Measurements from ENCODE around the gene TTYH2. TPM values are rescaled to one million over a fixed set of nuclear protein-coding genes. Genes with fewer than 3 reads are reported as not detected.

The TTYH2 gene
- total RNA-seq, 1 experiment from 2014 or later, result 15.4 TPM

DNA sequence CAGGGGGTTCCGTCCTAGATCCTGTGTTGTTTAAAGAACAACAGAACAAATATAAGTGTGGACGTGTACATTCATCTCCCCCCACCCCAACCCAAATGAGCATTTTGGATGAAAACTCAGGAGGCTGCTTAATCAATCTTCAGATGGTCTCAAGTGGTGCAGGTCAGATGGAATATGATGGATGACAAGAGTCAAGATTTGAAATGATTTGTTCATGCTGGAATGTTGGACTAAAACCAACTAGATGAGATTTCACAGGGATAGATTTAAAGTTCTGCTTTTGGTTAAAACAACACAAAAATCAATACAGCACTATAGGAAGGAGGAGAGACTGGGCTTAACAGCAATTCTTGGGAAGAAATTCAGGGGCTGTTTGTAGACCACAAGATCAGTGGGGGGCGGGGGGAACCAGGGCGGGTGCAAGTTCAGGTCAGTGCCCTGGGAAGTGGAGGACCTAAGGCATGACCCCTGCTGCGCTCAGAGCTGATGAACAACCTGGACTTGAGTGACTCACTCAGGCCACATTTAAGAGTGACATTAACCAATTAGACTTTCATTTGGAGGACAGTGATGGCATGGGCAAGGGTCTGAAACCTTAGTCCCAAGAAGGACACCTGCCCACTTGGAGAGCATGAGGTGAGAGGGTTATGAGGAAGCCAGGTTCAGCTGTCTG, 15.1 kb downstream of the TTYH2 start:
- no peak for DNase-seq (ENCODE audit: low spot score)
- POLR2A ChIA-PET (ENCODE audit: low non-redundant PET), result no interaction called here
- Histone ChIP-seq H3K4me3 (ENCODE audit: low read depth, low read length, poor library complexity, severe bottlenecking) (no peak overlapping the region), H3K36me3 (ENCODE audit: insufficient read depth, low read length, poor library complexity, severe bottlenecking) (no peaks in the 10 kb centered on the region), H3K9me3 (ENCODE audit: low read depth, low read length, poor library complexity, severe bottlenecking) (no peaks in the 10 kb centered on the region), H3K4me1 (ENCODE audit: insufficient read depth, low read length, poor library complexity, severe bottlenecking) (no peaks in the 10 kb centered on the region), H3K27me3 (replicated peaks; ENCODE audit: insufficient read depth, low read depth, low read length, poor library complexity) (no peaks in the 10 kb centered on the region), H3K27ac (ENCODE audit: low read depth, low read length, poor library complexity, severe bottlenecking) (no peak overlapping the region)
- TF ChIP-seq, protein P1, sequence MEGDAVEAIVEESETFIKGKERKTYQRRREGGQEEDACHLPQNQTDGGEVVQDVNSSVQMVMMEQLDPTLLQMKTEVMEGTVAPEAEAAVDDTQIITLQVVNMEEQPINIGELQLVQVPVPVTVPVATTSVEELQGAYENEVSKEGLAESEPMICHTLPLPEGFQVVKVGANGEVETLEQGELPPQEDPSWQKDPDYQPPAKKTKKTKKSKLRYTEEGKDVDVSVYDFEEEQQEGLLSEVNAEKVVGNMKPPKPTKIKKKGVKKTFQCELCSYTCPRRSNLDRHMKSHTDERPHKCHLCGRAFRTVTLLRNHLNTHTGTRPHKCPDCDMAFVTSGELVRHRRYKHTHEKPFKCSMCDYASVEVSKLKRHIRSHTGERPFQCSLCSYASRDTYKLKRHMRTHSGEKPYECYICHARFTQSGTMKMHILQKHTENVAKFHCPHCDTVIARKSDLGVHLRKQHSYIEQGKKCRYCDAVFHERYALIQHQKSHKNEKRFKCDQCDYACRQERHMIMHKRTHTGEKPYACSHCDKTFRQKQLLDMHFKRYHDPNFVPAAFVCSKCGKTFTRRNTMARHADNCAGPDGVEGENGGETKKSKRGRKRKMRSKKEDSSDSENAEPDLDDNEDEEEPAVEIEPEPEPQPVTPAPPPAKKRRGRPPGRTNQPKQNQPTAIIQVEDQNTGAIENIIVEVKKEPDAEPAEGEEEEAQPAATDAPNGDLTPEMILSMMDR (conservative IDR thresholded peaks at IDR 0.05; ENCODE audit: low read depth, low read length), result no peak
- TF ChIP-seq EZH2 (IDR thresholded peaks at IDR 0.05; ENCODE audit: borderline replicate concordance, low read depth, low read length, poor library complexity, severe bottlenecking), result no peak
- CTCF ChIA-PET, result no interaction called here
- intact Hi-C loops (cut with micrococcal nuclease; ENCODE audit: unreplicated experiment), result no loop called here
- BruUV-seq (replicated peaks), result no TSS peak

DNA sequence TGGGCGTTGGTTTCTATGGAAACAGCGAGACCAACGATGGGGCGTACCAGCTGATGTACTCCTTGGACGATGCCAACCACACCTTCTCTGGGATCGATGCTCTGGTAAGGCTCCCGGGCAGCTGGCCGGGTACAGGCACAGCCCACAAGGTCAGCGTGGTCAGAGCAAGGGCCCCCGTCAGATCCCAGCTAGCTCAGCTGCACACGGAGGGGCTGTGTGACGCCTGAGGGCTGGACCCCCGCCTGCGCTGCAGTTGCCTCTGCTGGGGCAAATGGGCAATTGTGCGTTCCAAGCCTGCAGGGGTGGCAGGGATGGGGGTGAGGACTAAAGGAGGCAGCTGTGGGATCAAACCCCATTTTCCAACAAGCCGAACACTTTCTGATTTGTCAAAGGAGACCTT, 17.5 kb downstream of the TTYH2 start:
- Histone ChIP-seq H3K36me3 (ENCODE audit: insufficient read depth, low read length, poor library complexity, severe bottlenecking) (no peaks in the 10 kb centered on the region), H3K27me3 (replicated peaks; ENCODE audit: insufficient read depth, low read depth, low read length, poor library complexity) (no peaks in the 10 kb centered on the region), H3K4me1 (ENCODE audit: insufficient read depth, low read length, poor library complexity, severe bottlenecking) (no peaks in the 10 kb centered on the region), H3K9me3 (ENCODE audit: low read depth, low read length, poor library complexity, severe bottlenecking) (no peaks in the 10 kb centered on the region), H3K27ac (ENCODE audit: low read depth, low read length, poor library complexity, severe bottlenecking) (no peak overlapping the region), H3K4me3 (ENCODE audit: low read depth, low read length, poor library complexity, severe bottlenecking) (no peak overlapping the region)
- ChIA-PET CTCF (interaction anchor here (0.7 kb wide), 1 partner anchor 35 kb away, joined by 3 read pairs; no protein-coding TSS in a partner anchor), POLR2A (ENCODE audit: low non-redundant PET) (interaction anchor here (0.7 kb wide), 1 partner anchor 139 kb away, joined by 6 read pairs; no protein-coding TSS in a partner anchor)
- TF ChIP-seq EZH2 (IDR thresholded peaks at IDR 0.05; ENCODE audit: borderline replicate concordance, low read depth, low read length, poor library complexity, severe bottlenecking), result no peak
- TF ChIP-seq, protein P1 (conservative IDR thresholded peaks at IDR 0.05; ENCODE audit: low read depth, low read length), result no peak
- intact Hi-C loops (cut with micrococcal nuclease; ENCODE audit: unreplicated experiment), result no loop called here
- no peak for DNase-seq (ENCODE audit: low spot score)
- BruUV-seq (replicated peaks), result no TSS peak

DNA sequence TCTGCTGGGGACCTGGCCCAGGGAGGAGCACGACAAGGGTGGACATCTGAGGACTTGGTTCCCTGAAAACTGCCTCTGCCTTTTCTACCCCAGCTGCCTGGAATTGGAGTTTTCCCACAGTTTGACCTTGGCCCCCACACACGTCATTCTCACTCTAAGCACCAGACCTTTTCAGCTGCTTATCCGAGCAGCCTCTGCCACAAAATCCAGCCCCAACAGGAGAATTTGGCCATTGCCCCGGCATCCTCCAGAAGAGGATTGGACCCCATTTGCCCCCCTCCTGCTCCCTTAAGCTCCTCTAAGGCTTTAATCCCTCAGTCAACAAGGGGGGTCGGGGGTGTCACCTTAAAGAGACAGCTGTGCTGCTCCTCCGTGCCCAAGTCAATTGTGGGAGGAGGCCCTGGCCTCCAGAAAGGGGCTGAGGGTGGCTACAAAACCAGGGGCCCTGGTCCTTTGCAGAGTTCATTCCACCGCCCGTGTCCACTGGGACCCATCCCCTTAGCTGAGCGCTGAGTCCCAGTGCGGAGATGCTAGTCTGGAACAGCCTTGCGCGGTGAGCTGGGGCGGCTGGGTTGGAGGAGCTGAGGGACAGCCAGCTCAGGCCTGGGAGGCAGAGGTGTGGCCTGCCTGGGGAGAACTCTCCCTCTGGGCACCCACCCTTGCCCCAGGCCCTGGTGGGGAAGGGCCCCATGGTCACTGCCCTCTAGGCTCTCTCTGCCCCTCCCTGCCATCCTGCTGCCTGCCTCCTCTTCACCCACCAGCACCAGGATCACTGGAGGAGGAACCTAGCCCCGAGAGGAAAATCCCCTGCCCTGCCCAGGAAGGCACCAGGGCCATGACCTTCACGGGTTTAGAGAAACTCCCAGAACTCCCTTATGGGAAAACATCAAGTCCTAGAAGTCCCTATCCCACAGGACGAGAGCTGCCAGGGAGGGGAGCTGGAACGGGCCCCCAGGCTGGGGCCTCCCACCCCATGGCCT, 18.8 kb downstream of the TTYH2 start:
- DNase-seq (ENCODE audit: low spot score), result no peak
- no TSS peak for BruUV-seq (replicated peaks)
- TF ChIP-seq EZH2 (IDR thresholded peaks at IDR 0.05; ENCODE audit: borderline replicate concordance, low read depth, low read length, poor library complexity, severe bottlenecking), result no peak
- TF ChIP-seq, protein P1 (conservative IDR thresholded peaks at IDR 0.05; ENCODE audit: low read depth, low read length), result no peak
- intact Hi-C loops (cut with micrococcal nuclease; ENCODE audit: unreplicated experiment), result no loop called here
- Histone ChIP-seq H3K27me3 (replicated peaks; ENCODE audit: insufficient read depth, low read depth, low read length, poor library complexity) (no peaks in the 10 kb centered on the region), H3K27ac (ENCODE audit: low read depth, low read length, poor library complexity, severe bottlenecking) (no peak overlapping the region), H3K4me1 (ENCODE audit: insufficient read depth, low read length, poor library complexity, severe bottlenecking) (no peaks in the 10 kb centered on the region), H3K9me3 (ENCODE audit: low read depth, low read length, poor library complexity, severe bottlenecking) (no peaks in the 10 kb centered on the region), H3K4me3 (ENCODE audit: low read depth, low read length, poor library complexity, severe bottlenecking) (no peak overlapping the region), H3K36me3 (ENCODE audit: insufficient read depth, low read length, poor library complexity, severe bottlenecking) (no peaks in the 10 kb centered on the region)
- ChIA-PET CTCF (no interaction called here), POLR2A (ENCODE audit: low non-redundant PET) (no interaction called here)
